Hippocampal formation (tissue), 2 donors: Measurements from ENCODE around the gene FFAR2.
"Not testable (repeated sequence)": the region's sequence is repeated elsewhere in the genome, so short reads cannot be mapped to it uniquely, and the experiment has no call there.

Experiments used
- DNase-seq, 2 donors: peaks; one replicate each; lab custom pipeline; 2025; lab: John Stamatoyannopoulos, UW

Gene FFAR2

DNA sequence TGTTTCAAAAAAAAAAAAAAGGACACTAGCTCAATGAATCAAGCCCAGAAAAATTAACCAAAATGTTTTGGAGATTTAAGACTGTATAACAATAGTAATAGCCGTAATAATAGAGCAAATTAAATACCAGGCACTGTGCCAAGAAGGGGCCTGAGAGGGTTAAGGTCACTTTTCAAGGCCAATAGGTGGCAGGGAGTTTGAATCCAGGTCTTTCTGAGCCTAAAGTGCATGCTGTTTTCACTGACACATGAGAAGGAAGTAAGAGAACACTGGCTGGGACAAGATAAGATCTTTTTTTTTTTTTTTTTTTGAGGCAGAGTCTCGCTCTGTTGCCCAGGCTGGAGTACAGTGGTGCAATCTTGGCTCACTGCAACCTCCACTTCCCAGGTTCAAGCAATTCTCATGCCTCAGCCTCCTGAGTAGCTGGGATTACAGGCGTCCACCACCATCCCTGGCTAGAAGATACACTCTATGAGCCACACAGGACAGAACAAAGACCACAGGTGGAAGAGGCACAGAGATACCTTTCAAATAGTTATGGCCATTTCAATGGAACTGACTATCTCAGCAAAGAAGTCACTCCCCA lies 7.7 kb downstream of the FFAR2 start:
- no peak for DNase-seq

DNA sequence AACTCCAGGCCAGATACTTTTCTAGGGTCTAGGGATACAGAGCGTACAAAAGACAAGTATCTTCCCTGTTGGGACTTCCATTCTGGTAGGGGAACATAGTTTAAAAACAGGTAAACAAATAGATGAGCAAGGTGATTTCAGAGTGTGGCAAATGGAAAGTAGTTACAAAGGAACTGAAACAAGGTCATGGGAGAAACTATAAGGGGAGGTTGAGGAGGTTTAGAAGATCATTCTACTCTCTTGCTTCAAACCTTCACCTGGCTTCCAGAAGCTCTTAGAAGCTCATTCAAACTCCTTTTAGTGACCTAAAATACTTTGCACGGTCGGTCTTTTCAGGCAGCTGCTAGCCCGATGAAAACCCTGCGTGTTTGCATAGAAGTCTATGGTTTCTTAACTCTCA lies 9.1 kb downstream of the FFAR2 start:
- DNase-seq: no peak

DNA sequence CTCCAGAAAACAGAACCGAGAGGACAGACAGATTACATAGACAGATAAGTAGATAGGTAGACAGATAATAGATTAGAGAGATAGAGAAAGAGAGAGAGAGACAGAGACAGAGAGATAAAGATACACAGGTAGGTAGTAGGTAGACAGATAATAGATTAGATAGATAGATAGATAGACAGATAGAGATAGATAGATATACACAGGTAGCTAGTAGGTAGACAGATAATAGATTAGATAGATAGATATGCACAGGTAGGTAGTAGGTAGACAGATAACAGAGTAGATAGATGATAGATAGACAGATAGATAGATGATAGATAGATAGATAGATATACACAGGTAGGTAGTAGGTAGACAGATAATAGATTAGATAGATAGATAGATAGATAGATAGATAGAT lies 10.1 kb downstream of the FFAR2 start:
- no peak for DNase-seq

DNA sequence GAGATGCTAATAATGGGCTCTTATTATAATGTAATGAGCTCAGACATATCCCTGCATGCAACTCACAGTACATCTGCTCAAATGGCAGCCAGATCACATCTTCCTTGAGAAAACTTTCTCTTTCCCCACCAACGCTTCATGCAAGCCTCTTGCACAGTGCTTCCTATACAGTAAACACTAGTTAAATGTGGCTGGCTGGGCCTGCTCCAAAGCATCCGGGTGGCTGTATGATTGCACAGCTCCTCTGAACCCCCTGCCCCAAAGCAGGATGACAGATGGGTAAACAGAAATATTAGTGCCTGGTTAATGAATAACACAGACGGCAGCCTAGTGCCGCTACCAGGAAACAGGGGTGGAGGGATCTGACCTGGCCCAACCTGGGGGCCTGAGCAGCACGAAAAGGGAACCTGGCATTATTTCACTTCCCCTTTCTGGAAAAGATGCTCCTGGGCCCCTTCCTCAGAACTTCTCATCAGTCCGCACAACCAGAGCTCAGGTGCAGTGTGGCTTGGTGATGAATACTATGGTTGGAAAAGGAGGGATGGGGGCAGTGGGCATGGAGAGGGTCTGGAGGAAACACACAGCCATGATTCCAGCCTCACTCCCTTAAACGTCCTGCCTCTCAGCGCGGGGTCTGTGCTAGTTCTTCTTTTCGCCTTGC lies 10.8 kb downstream of the FFAR2 start:
- no peak for DNase-seq

DNA sequence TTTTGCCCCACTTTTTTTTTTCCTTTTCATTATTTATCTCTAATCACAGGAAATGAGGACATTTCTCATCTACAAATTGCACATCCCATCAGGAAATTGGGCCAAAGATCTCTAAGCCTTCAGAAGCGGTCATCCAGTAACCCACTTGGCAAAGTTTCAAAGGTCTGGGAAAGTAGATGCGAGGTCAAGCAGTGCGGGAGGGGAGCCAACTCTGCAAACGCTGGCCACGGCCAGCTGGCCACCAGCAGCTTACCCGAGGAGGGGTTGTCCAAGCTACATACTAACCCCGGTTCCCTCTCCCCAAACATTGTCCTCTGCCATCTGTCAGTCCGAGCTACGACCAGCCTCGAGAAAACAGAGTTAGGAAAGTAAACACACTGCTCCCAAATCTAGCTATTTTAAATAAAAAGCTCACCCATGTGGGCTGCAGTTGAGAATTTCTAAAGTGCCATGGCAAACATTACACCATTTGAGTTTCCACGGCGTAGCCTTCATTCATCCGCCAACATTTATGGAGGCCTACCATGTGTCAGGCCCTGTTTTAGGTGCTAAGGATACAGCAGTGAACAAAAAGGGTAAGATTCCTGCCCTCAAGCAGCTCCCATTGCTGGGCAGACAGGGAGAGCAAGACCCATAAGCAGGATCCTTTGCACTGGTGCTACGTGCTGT lies 11.5 kb downstream of the FFAR2 start:
- no peak for DNase-seq

DNA sequence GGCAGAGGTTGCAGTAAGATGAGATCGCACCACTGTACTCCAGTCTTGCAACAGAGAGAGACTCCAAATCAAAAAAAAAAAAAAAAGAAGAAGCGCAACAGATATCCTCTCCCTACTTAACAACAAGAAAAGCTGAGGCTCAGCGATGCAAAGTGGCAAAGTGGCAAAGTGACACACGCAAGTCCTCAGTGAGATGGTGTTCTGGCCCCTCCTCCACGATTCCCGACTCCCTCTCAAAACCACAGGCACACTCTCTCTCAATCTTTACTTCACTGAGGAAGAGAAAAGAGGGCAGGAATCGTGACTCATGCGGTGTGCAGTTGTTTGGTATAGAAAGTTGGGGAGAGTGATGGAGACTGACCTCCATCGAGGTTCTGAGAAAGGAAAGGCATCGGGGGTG lies 12.6 kb downstream of the FFAR2 start:
- no peak for DNase-seq

DNA sequence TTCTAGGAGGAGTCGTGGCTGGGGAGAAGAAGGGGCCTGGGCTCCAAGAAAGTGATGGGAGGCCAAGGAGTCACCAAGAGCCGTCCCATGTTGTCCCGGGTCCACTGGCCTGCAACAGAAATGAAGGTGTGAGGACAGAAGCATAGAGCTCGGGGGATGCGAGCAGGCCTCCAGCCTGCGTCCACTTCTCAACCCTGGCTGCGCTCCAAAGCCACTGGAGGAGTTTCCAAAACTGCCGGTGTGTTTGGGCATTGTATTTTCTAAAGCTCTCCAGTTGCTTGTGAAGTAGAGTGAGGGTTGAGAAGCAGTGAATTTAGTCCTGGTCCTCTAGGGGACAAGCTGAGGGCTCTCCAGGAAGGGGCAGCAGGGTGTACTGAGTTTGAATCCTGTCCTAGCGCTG lies 13.0 kb downstream of the FFAR2 start:
- no peak for DNase-seq

DNA sequence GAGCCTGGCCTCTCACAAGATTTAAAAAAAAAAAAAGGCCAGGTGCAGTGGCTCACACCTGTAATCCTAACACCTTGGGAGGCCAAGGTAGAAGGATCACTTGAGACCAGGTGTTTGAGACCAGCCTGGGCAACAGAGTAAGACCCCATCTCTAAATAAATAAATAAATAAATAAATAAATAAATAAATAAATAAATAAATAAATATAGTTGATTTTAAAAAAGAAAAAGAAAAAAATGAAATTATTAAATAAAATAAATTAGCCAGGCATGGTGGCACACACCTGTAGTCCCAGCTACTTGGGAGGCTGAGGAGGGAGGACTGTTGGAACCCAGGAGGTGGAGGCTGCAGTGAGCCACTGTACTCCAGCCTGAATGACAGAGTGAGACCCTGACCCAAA lies 13.7 kb downstream of the FFAR2 start:
- not testable (repeated sequence) for DNase-seq

DNA sequence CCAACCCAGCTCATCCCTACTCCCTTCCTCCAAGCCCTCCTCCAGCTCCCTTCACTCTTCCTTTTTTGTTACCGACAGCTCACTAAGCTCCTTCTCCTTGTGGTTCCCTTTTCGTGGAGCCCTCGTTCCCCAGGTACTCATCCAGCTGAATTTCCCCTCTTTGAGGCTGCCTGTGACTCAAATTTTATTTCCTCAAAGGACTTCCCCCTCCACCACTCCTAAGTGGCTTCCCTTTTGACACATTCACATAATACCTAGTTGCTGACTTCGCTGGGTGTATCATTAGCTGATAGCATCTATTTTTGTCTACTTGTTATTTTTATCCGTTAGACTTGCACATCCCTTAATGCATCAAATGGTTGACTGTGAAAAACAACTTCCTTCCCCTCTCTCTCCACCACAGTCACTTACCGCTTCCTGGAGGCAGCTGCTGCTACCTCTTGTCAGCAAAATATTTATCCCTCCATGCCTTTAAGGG lies 14.5 kb downstream of the FFAR2 start:
- peak in 1 of 2 donors; percentile 21 for DNase-seq

DNA sequence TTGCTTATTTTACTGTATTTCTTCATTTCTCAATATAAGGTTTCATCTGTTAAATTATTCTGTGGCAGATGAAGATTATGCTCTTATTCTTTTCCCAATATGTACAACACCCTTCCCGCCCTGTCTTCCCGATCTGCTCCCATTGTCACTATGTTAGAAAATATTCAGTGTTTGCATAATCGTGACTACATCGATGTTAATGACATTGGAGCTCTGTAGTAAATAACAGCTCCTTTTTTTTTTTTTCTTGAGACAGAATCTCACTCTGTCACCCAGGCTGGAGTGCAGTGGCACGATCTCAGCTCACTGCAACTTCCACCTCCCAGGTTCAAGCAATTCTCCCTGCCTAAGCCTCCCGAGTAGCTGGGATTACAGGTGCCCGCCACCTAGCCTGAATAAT lies 14.9 kb downstream of the FFAR2 start:
- not testable (repeated sequence) for DNase-seq

DNA sequence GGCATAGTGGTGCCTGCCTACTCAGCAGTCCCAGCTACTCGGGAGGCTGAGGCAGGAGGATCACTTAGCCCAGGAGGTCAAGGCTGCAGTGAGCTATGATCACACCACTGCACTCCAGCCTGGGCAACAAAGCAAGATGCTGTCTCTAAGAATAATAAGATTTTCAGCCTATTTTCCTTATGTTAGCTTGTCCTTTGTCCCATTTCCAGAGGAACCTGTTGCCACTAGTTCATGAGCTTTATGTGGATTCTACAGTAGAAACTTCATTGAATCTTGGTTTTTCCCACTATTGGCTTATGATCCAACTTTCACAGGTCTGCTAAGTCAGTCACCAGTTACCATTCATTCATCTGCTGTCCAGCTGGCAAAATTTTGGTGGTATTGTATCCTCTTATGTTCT lies 18.2 kb downstream of the FFAR2 start:
- no peak for DNase-seq

DNA sequence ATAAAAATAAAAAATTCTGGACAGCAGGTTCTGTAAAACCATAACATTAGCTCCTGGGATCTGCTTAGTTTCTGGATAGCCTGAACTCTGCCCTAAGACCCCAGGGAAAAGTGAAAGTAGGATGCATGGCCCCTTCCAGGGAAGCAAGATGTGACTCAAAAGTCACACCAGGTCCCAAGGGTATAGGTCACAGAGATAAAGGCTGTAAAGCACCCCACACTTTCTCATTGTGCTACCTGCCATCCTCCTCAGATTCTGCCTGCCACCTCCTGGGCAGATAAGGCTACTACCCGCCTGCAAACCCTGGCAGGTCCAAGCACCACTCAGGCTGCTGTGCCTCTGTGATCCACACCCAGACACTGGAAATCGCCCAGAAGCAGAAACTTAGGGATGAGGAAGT lies 20.6 kb downstream of the FFAR2 start:
- DNase-seq: peak in 1 of 2 donors; percentile 5

DNA sequence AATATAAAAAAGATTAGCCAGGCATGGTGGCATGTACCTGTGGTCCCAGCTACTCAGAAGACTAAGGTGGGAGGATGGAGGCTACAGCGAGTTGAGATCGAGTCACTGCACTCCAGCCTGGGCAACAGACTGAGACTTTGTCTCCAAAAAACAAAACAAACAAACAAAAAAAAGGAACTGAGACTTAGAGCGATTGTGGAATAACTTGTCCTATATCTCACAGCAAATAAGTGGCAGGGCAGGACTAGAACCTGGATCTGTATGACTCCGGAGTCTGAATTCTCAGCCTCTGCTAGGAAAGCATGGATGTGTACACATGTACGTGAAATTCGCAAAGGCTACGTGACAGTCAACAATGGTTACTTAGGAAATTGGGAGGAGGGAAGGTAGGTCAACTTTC lies 22.1 kb downstream of the FFAR2 start:
- no peak for DNase-seq

DNA sequence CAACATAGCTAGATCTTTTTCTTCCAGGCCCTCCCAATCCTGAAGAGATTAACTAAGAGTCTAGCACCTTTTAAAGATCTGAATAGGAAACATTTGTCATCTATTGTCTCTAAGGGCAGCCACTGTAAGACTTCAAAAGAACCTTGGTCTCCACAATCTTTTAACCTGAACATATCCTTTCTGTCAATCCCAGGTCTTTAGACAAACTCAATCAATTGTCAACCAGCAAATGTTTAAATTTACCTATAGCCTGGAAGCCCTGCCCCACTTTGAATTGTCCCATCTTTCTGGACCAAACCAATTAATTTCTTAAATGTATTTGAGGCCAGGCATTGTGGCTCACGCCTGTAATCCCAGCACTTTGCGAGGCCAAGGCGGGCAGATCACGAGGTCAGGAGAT lies 23.0 kb downstream of the FFAR2 start:
- not testable (repeated sequence) for DNase-seq

DNA sequence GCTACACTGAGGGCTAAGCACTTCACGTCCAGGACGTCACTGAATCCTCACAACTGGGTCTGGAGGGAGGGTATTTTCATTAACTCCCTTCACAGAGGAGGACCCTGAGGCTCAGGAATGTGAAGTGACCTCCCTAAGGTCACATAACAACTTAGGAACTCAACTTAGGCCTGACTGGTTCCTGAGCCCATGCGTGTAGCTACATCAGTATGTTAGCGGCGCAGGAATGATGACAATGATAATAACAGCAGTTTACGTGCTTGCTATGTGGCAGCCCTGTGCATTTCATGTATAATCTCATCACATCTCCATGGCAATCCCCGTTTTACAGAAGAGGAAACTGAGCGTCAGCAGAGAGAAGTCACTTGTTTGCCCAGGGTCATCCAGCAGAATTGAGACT lies 23.9 kb downstream of the FFAR2 start:
- DNase-seq: no peak

DNA sequence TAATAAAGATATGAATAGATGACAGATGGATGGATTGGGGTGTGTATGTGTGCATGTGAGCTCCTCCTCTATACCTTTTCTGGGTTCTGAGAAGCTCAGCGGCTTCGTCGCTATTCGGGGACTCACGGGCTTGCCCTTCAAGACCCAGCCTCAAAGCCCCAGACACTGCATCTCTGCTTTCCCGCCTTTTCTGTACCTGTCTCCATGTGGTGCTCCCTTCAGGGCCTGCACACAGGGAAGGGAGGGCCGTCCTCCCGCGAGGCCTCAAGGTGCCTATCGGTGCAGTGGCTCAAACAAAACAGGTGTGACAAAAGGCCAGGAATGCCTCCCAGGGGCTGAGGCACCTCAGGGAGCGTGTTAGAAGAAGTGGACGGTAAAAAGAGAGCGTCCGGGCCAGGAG lies 26.0 kb downstream of the FFAR2 start:
- DNase-seq: no peak

DNA sequence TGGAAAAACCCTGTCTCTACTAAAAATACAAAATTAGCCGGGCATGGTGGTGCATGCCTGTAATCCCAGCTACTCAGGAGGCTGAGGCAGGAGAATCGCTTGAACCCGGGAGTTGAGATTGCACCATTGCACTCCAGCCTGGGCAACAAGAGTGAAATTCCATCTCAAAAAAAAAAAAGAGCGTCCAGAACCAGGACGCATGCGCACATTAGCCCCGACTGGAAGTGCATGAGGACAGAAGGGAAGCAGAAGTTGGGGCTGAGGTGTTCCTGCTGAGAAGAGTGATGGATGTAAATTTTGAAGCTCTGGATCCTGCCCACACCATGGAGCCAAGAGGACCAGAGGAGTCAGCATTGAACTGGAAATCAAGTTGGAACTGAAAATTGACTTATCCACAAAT lies 26.5 kb downstream of the FFAR2 start:
- not testable (repeated sequence) for DNase-seq

DNA sequence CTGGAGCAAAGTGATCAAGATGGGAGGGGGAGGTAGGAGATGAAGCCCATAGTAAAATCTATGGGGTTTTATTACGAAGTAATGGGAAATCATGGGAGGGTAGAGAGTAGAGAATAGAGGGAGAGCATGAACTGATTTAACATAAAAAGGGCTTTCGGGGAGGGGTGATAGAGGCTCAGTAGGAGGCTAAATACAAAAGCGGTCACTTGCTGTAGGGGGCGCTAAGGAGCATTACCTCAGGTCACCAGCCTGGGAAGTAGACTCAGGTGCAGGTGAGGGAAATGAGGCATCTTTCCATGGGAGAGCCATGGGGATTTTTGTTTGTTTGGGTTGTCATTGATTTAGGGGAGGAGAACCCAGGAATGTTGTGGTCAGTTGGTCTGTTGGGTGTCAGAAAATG lies 28.1 kb downstream of the FFAR2 start:
- no peak for DNase-seq

DNA sequence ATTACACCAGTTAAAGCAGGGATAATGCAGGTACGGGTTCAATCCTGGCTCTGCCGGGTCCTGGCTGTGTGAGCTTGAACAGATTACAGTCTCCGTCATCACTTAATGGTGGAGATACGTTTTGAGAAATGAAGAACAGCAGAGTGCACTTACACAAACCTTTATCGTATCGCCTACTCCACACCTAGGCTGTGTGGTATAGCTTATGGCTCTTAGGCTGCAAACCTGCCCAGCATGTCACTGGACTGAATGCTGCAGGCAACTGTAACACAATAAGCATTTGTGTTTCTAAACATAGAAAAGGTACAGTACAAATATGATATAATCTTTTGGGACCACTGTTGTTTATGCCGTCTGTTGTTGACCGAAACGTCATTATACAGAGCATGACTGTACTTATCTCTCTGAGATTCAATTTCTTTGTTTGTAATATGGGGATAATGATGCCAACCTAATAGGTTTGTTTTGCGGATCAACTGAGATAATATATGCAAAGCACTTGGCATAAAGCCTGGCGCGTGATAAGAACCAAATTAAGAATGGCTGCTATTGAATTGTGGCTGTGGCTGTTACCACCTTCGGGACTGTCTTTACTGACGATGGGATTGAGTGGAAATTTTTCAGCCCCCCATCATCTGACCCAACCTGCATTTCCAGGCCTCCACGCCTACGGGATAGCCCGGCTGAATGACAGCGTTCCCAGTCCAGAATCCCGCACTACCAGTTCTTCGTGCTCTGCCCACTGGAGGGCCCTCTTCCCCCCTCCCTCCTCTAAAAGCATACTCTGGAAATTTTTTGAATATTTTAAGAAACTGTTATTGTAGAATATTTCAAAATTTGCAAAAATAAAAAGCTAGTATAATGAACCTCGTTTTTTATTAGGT lies 31.0 kb downstream of the FFAR2 start:
- no peak for DNase-seq

DNA sequence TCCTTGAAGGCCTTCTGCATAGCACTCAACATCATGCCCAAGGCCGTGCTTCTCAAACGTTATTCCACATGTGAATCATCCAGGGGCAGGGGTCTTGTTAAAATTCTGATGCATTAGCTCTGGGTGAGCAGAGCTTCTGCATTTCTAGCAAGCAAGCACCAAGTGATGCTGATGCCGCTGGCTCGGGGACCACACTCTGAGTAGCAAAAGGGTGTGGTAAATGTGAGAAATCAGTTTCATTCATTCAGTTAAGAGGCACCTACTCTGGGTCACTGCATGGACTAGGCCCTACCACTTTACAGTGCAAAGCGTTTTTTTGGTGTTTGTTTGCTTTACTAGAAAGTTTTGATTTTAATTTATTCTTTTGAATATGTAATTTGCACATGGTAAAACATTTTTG lies 35.0 kb downstream of the FFAR2 start:
- no peak for DNase-seq

DNA sequence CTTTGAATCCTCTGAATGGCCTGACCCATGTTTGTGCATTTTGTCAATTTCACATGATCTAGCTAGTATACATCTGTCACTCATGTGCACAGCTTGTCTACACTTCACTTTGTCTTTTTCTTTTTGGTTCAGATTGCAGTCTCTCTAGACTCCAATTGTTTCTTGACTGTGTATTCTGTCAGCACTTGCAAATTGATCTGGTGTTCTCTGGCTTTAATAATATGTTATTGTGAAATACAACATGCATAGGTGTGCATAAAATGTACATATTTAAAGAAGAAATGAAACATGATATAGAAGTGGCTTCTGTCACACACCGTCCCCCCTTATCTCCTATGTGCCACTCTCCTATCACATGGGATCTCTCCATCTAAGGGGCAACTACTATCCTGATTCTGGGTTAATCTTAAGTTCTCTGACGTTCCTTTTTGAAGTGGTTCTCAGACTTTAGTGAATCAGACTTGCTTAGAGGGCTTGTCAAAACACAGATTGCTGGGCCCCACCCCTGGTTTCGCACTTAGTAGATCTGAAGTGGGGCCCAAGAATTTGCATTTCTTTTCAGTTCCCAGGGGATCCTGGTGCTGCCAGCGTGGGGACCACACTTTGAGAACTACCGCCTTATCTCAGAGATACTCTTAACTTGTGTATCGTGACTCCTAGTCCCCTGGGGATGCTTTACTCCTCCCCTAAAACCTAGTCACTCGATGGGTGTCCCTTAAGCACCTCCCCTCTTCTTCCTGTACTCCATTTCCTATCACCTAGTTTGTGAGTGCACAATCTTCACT lies 36.4 kb downstream of the FFAR2 start:
- no peak for DNase-seq

DNA sequence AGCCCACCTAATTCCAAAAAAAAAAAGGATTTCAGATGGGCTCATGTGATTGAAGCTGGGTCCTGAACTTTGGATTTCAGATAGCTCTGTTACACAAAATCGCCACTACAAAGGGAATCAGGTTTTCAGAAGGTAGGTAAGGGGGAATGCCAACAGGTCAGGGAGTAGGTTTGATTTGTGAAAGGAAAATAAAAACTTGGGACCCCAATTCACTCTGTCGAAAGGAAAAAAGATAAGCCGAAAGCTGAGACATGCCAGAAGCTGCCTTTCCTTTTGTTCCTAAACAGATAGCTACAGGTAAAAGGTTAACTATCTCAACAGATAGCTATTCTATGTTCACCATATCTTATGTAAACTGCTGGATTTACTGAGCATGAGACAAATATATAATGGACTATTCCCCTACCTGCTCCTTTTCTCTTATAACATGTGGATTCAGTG lies 38.2 kb downstream of the FFAR2 start:
- DNase-seq: no peak
